HCT116 (cell line): Measurements from ENCODE around the gene RNF151. TPM values are rescaled to one million over a fixed set of nuclear protein-coding genes. Genes with fewer than 3 reads are reported as not detected.
A peak's percentile ranks its signal among the peaks of the same experiment; 100 is the strongest.

Experiments
- ATAC-seq: fragments of 200-7000 bp; cut with Tn5 transposase; 2 replicates; pipeline ENCODE4 v1.9.1; 2020; ENCODE audit warnings: mild to moderate bottlenecking, moderate library complexity
- BruUV-seq: library from RNA; stranded (reverse); fragments of 400-500 nt; replicated peaks from 2 replicates; lab custom pipeline; 2021; lab: Mats Ljungman, UMichigan
- CTCF ChIA-PET: fragments of 300-600 bp; sonication (Branson Sonifier 250); formaldehyde crosslinking; loops from one replicate; lab custom pipeline; 2021; ENCODE audit warnings: antibody characterized with exemption; lab: Charles Lee
- POLR2A ChIA-PET: fragments of 300-600, 350-600 bp; sonication (Branson Sonifier 250); formaldehyde crosslinking; loops from one replicate; lab custom pipeline; 2021; ENCODE audit warnings: antibody characterized with exemption; lab: Charles Lee
- RAD21 ChIA-PET, 2 experiments: fragments of 300-600 bp; sonication (Branson Sonifier 250); formaldehyde crosslinking; loops; one replicate each; lab custom pipeline; 2023; ENCODE audit warnings: low total read pairs in 2 of 2; ENCODE audit not compliant: uncharacterized antibody in 2 of 2, unreplicated experiment in 2 of 2, low non-redundant PET in 1 of 2; lab: Charles Lee
- DNase-seq: peaks from one replicate; pipeline ENCODE4 v3.0.0-alpha.2; 2010; ENCODE audit warnings: low read depth, low spot score
- H2AFZ ChIP-seq: fragments of 200-600 bp; shearing (Covaris generic), sonication (generic); 2 replicates; pipeline ENCODE4 v1.6.1; 2017; ENCODE audit warnings: low read depth, mixed run types, mixed read lengths, antibody characterized with exemption, low read length; ENCODE audit not compliant: poor library complexity, severe bottlenecking
- H3K27ac ChIP-seq: 2 replicates; pipeline ENCODE4 v1.5.1; 2012; ENCODE audit warnings: low read depth, low read length
- H3K27me3 ChIP-seq: fragments of 200-600 bp; sonication (generic); 2 replicates; pipeline ENCODE4 v1.6.1; 2016; ENCODE audit warnings: mixed run types, low read length, mixed read lengths; ENCODE audit not compliant: insufficient read depth
- H3K36me3 ChIP-seq, 2 experiments: fragments of 200-500 bp in 1 of 2; fragments of 200-600 bp in 1 of 2; sonication (Bioruptor generic) in 1 of 2; sonication (generic) in 1 of 2; 2 replicates each; pipeline versions ENCODE4 v1.5.1 to v1.6.1; 2014 to 2016; ENCODE audit warnings: low read length in 2 of 2, inconsistent platforms in 1 of 2, mixed read lengths in 1 of 2, mixed run types in 1 of 2; ENCODE audit not compliant: insufficient read depth in 2 of 2, control insufficient read depth in 1 of 2
- H3K4me1 ChIP-seq, 2 experiments: fragments of 200-600 bp in 1 of 2; sonication (generic) in 1 of 2; 2 replicates each; pipeline versions ENCODE4 v1.5.1 to v1.6.1; 2012 to 2017; ENCODE audit warnings: low read length in 2 of 2, inconsistent platforms in 1 of 2, mild to moderate bottlenecking in 1 of 2, mixed read lengths in 1 of 2, mixed run types in 1 of 2, moderate library complexity in 1 of 2; ENCODE audit not compliant: insufficient read depth in 2 of 2, control insufficient read depth in 1 of 2
- H3K4me2 ChIP-seq: fragments of 200-600 bp; sonication (generic); 2 replicates; pipeline ENCODE4 v1.6.1; 2017; ENCODE audit warnings: mixed run types, low read length, mixed read lengths
- H3K4me3 ChIP-seq, 2 experiments: fragments of 200-600 bp in 1 of 2; sonication (generic) in 1 of 2; replicated peaks in 1 of 2; 2 replicates each; pipeline ENCODE4 v1.5.1; 2011 to 2016; ENCODE audit warnings: low read length in 2 of 2, control low read depth in 1 of 2, low read depth in 1 of 2, mild to moderate bottlenecking in 1 of 2, mixed read lengths in 1 of 2, mixed run types in 1 of 2
- H3K79me2 ChIP-seq: fragments of 200-600 bp; sonication (generic); 2 replicates; pipeline ENCODE4 v1.6.1; 2017; ENCODE audit warnings: mild to moderate bottlenecking, mixed run types, low read length, moderate library complexity, mixed read lengths; ENCODE audit not compliant: insufficient read depth
- H3K9ac ChIP-seq: fragments of 200-600 bp; sonication (generic); 2 replicates; pipeline ENCODE4 v1.6.1; 2016; ENCODE audit warnings: low read length, mixed read lengths
- H3K9me2 ChIP-seq: fragments of 200-600 bp; sonication (generic), shearing (Covaris generic); 2 replicates; pipeline ENCODE4 v1.6.1; 2017; ENCODE audit warnings: mixed run types, mild to moderate bottlenecking, moderate library complexity; ENCODE audit not compliant: insufficient read depth
- H3K9me3 ChIP-seq, 2 experiments: fragments of 200-500 bp in 1 of 2; fragments of 200-600 bp in 1 of 2; sonication (Bioruptor generic) in 1 of 2; sonication (generic) in 1 of 2; 2 replicates each; pipeline ENCODE4 v1.6.1; 2014 to 2017; ENCODE audit warnings: low read length in 2 of 2, mixed read lengths in 2 of 2, inconsistent platforms in 1 of 2, low read depth in 1 of 2, mild to moderate bottlenecking in 1 of 2, mixed run types in 1 of 2, moderate library complexity in 1 of 2; ENCODE audit not compliant: control insufficient read depth in 1 of 2, insufficient read depth in 1 of 2
- H4K20me1 ChIP-seq: fragments of 200-600 bp; sonication (generic), shearing (Covaris generic); 2 replicates; pipeline ENCODE4 v1.6.1; 2017; ENCODE audit warnings: mixed run types, mild to moderate bottlenecking, moderate library complexity; ENCODE audit not compliant: insufficient read depth
- CEBPB ChIP-seq: IDR thresholded peaks from 2 replicates; pipeline ENCODE4 v1.6.1; 2012; ENCODE audit warnings: low read depth
- CTCF ChIP-seq, 3 experiments: fragments of 200-600 bp in 1 of 3; sonication (generic) in 1 of 3; IDR thresholded peaks in 2 of 3; conservative IDR thresholded peaks in 1 of 3; 2 replicates each; pipeline ENCODE4 v1.5.1; 2012 to 2017; ENCODE audit warnings: low read depth in 2 of 3, low read length in 2 of 3, antibody characterized with exemption in 1 of 3, borderline replicate concordance in 1 of 3, control low read depth in 1 of 3, mild to moderate bottlenecking in 1 of 3, mixed read lengths in 1 of 3, mixed run types in 1 of 3, moderate library complexity in 1 of 3; ENCODE audit not compliant: insufficient read depth in 1 of 3
- EGR1 ChIP-seq: IDR thresholded peaks from 2 replicates; pipeline ENCODE4 v1.6.1; 2012; ENCODE audit warnings: low read depth
- EZH2phosphoT487 ChIP-seq: fragments of 200-600 bp; IDR thresholded peaks from 2 replicates; pipeline ENCODE4 v1.6.1; 2018; ENCODE audit warnings: antibody characterized with exemption, borderline replicate concordance
- JUND ChIP-seq: IDR thresholded peaks from 2 replicates; pipeline ENCODE4 v1.6.1; 2012
- SRF ChIP-seq: IDR thresholded peaks from 2 replicates; pipeline ENCODE4 v1.6.1; 2012; ENCODE audit warnings: low read depth
- YY1 ChIP-seq: IDR thresholded peaks from 2 replicates; pipeline ENCODE4 v1.6.1; 2011; ENCODE audit warnings: low read length, low read depth, moderate library complexity, mild to moderate bottlenecking; ENCODE audit not compliant: insufficient replicate concordance; ENCODE audit errors: extremely low read depth
- ZNF274 ChIP-seq: fragments of 200-500 bp; sonication (Bioruptor generic); IDR thresholded peaks from 2 replicates; pipeline ENCODE4 v1.6.1; 2014; ENCODE audit warnings: mild to moderate bottlenecking, low read depth, low read length, inconsistent platforms
- intact Hi-C: fragments of 100-400 bp; cut with micrococcal nuclease; formaldehyde crosslinking; loops from 2 replicates; pipeline ENCODE4 v1.10.0; 2022
- total RNA-seq: library from RNA; stranded (reverse); gene quantifications from one replicate; pipeline ENCODE4 v1.2.1, GENCODE V29; 2021; ENCODE audit not compliant: unreplicated experiment

The RNF151 gene
- total RNA-seq, 1 experiment from 2014 or later = 0.30 TPM

- ChIA-PET POLR2A (interaction anchor here (1.3 kb wide), 1 partner anchor 23 kb away, joined by 3 read pairs; the partner anchor contains the start of gene RPS2), RAD21 (interaction anchor here in 1 of 2 experiments (0.9 kb wide), 1 partner anchor 9 kb away, joined by 3 read pairs; no protein-coding TSS in a partner anchor), CTCF (interaction anchor here (2.1 kb wide), 1 partner anchor 18 kb away, joined by 4 read pairs; no protein-coding TSS in a partner anchor)
- no peak for DNase-seq
- intact Hi-C loops = no loop called here
- H3K9me3 ChIP-seq = no peaks in the 10 kb centered on the region
- H3K27ac ChIP-seq = peak overlapping the region; percentile 61
- peak overlapping the region; percentile 82; the same call in 1 of the 2 replicates for H3K9ac ChIP-seq
- H3K4me3 ChIP-seq = peak overlapping the region; percentile 86 to 87
- H3K79me2 ChIP-seq = no peaks in the 10 kb centered on the region
- TF ChIP-seq EGR1 (no peak), CEBPB (no peak), EZH2phosphoT487 (no peak), YY1 (no peak), CTCF (IDR thresholded peaks at IDR 0.05 in 2 of 3, conservative IDR thresholded peaks at IDR 0.05 in 1 of 3; ENCODE audit: borderline replicate concordance in 1 of 3, insufficient read depth in 1 of 3, low read depth in 2 of 3, low read length in 2 of 3) (peak in 2 of 3 experiments; percentile 2 to 30; a peak in 1 of 6 replicates), ZNF274 (no peak), JUND (no peak), SRF (no peak)
- ATAC-seq = no peak
- no peaks in the 10 kb centered on the region for H3K9me2 ChIP-seq
- BruUV-seq = no TSS peak
- H2AFZ ChIP-seq = no peak overlapping the region
- H4K20me1 ChIP-seq = no peaks in the 10 kb centered on the region
- no peaks in the 10 kb centered on the region for H3K27me3 ChIP-seq
- H3K4me2 ChIP-seq = peak overlapping the region; percentile 100
- H3K4me1 ChIP-seq = peaks cover 14 to 26% of the 10 kb centered on the region in 2 experiments
- H3K36me3 ChIP-seq = peaks cover 5 to 6% of the 10 kb centered on the region in 2 experiments; a peak in 3 of 4 replicates
Observed at GRCh38 chr16:1941162-1942046, 25.3 kb upstream of the RNF151 start.
